CD14-positive monocyte (primary cell): ENCODE results near the gene MBD2. TPM values are rescaled to one million over a fixed set of nuclear protein-coding genes. Genes with fewer than 3 reads are reported as not detected.

Experiments
- DNase-seq, 3 donors: peaks; one replicate each; pipeline ENCODE4 v3.0.0-alpha.2; 2011 to 2022
- H2AFZ ChIP-seq: 2 replicates; pipeline ENCODE4 v1.6.0; 2012; ENCODE audit warnings: mild to moderate bottlenecking, low read depth, low read length, inconsistent platforms; ENCODE audit not compliant: insufficient read depth, poor library complexity, severe bottlenecking
- H3K27ac ChIP-seq, 2 donors: 1 replicate in 1 of 2; 2 replicates in 1 of 2; pipeline ENCODE4 v1.5.1; 2012 to 2013; ENCODE audit warnings: low read length in 2 of 2, control low read depth in 1 of 2, inconsistent platforms in 1 of 2, low read depth in 1 of 2, mild to moderate bottlenecking in 1 of 2
- H3K27me3 ChIP-seq, 2 donors: one replicate each; pipeline versions ENCODE4 v1.6.0 to v1.6.1; 2011 to 2013; ENCODE audit warnings: low read length in 2 of 2; ENCODE audit not compliant: control insufficient read depth in 2 of 2, insufficient read depth in 2 of 2
- H3K36me3 ChIP-seq, 2 donors: replicated peaks in 1 of 2; 1 replicate in 1 of 2; 2 replicates in 1 of 2; pipeline versions ENCODE4 v1.5.1 to v1.6.1; 2012 to 2013; ENCODE audit warnings: low read length in 2 of 2, control low read depth in 1 of 2, inconsistent platforms in 1 of 2, mild to moderate bottlenecking in 1 of 2; ENCODE audit not compliant: insufficient read depth in 2 of 2, control insufficient read depth in 1 of 2
- H3K4me1 ChIP-seq, 2 donors: 1 replicate in 1 of 2; 2 replicates in 1 of 2; pipeline versions ENCODE4 v1.5.1 to v1.6.1; 2012 to 2013; ENCODE audit warnings: low read length in 2 of 2, control low read depth in 1 of 2, inconsistent platforms in 1 of 2, mild to moderate bottlenecking in 1 of 2, moderate library complexity in 1 of 2; ENCODE audit not compliant: insufficient read depth in 2 of 2, control insufficient read depth in 1 of 2
- H3K4me2 ChIP-seq: replicated peaks from 2 replicates; pipeline ENCODE3; 2012; ENCODE audit warnings: low read length, moderate library complexity, mild to moderate bottlenecking; ENCODE audit not compliant: poor library complexity, severe bottlenecking; ENCODE audit errors: extremely low read depth
- H3K4me3 ChIP-seq, 3 experiments: fragments of 200-600 bp in 1 of 3; sonication (generic) in 1 of 3; replicated peaks in 1 of 3; 1 replicate in 2 of 3; 2 replicates in 1 of 3; pipeline ENCODE4 v1.5.1; 2011 to 2013; ENCODE audit warnings: low read length in 3 of 3, mild to moderate bottlenecking in 3 of 3, control low read depth in 2 of 3, low read depth in 2 of 3, inconsistent platforms in 1 of 3, moderate library complexity in 1 of 3
- H3K79me2 ChIP-seq: 2 replicates; pipeline ENCODE4 v1.6.0; 2012; ENCODE audit warnings: mild to moderate bottlenecking, control low read depth, inconsistent platforms, low read length, moderate library complexity; ENCODE audit not compliant: insufficient read depth
- H3K9ac ChIP-seq: 2 replicates; pipeline ENCODE4 v1.6.0; 2017; ENCODE audit warnings: low read length, mild to moderate bottlenecking; ENCODE audit not compliant: insufficient read depth, poor library complexity, severe bottlenecking
- H3K9me3 ChIP-seq, 2 donors: replicated peaks in 1 of 2; 1 replicate in 1 of 2; 2 replicates in 1 of 2; pipeline versions ENCODE4 v1.5.1 to v1.6.1; 2012 to 2013; ENCODE audit warnings: low read length in 2 of 2, control low read depth in 1 of 2; ENCODE audit not compliant: control insufficient read depth in 1 of 2, insufficient read depth in 1 of 2
- H4K20me1 ChIP-seq: 2 replicates; pipeline ENCODE4 v1.6.0; 2012; ENCODE audit warnings: mild to moderate bottlenecking, low read length, control low read depth, moderate library complexity; ENCODE audit not compliant: insufficient read depth
- H3K27ac Mint-ChIP-seq, 7 donors: one replicate each; pipeline ENCODE4 v1.8.0; 2020; ENCODE audit warnings: mild to moderate bottlenecking in 7 of 7, mixed read lengths in 7 of 7, moderate library complexity in 6 of 7, inconsistent platforms in 2 of 7
- H3K27me3 Mint-ChIP-seq, 3 donors: one replicate each; pipeline ENCODE4 v1.8.0; 2021 to 2022; ENCODE audit warnings: low read depth in 3 of 3, mild to moderate bottlenecking in 3 of 3, mixed read lengths in 3 of 3, moderate library complexity in 3 of 3, inconsistent platforms in 1 of 3
- H3K36me3 Mint-ChIP-seq, 2 donors: one replicate each; pipeline ENCODE4 v1.8.0; 2020; ENCODE audit warnings: mixed read lengths in 2 of 2, inconsistent platforms in 1 of 2, mild to moderate bottlenecking in 1 of 2
- H3K4me1 Mint-ChIP-seq: one replicate; pipeline ENCODE4 v1.8.0; 2020; ENCODE audit warnings: mild to moderate bottlenecking, mixed read lengths
- H3K4me3 Mint-ChIP-seq, 2 donors: one replicate each; pipeline ENCODE4 v1.8.0; 2020; ENCODE audit warnings: mild to moderate bottlenecking in 2 of 2, mixed read lengths in 2 of 2, moderate library complexity in 1 of 2
- H3K9me3 Mint-ChIP-seq, 7 donors: one replicate each; pipeline ENCODE4 v1.8.0; 2020 to 2022; ENCODE audit warnings: mixed read lengths in 7 of 7, mild to moderate bottlenecking in 6 of 7, moderate library complexity in 6 of 7, inconsistent platforms in 2 of 7
- CTCF ChIP-seq: fragments of 200-600 bp; IDR thresholded peaks from one replicate; pipeline ENCODE4 v1.8.0; 2022; ENCODE audit warnings: antibody characterized with exemption, mild to moderate bottlenecking
- WGBS: methylation state at CpG from one replicate; pipeline ENCODE4 v1.1.5; 2013; ENCODE audit warnings: missing lambda C conversion rate; ENCODE audit not compliant: insufficient coverage; 5-methylcytosine and 5-hydroxymethylcytosine counted together
- intact Hi-C, 2 donors: fragments of 100-400 bp; cut with micrococcal nuclease; formaldehyde crosslinking; loops; one replicate each; pipeline versions ENCODE4 v1.15.0 to v1.15.1; 2023
- polyA plus RNA-seq, 3 donors: library from polyadenylated mRNA; depleted of rRNA in 1 of 3; unstranded in 2 of 3; stranded (reverse) in 1 of 3; fragments of 300-500 nt in 2 of 3; fragments of >200 nt in 1 of 3; fragmentation: Illumina TruSeq in 2 of 3; gene quantifications; 1 replicate in 2 of 3; 2 replicates in 1 of 3; pipeline ENCODE4 v1.2.3, GENCODE V29; 2012 to 2021

The MBD2 gene
- polyA plus RNA-seq, 3 donors, result 11.6 to 64.9 (median 25.2) TPM

- Mint-ChIP-seq H3K9me3 (peaks cover 0 to 3% (median 0%) of the 10 kb centered on the region in 7 donors), H3K27ac (no peak overlapping the region), H3K4me3 (no peak overlapping the region), H3K36me3 (no peaks in the 10 kb centered on the region), H3K4me1 (peaks cover 7% of the 10 kb centered on the region), H3K27me3 (peaks cover 3 to 14% (median 14%) of the 10 kb centered on the region in 3 donors)
- Histone ChIP-seq H3K27ac (no peak overlapping the region), H3K27me3 (peaks cover 7 to 20% of the 10 kb centered on the region in 2 donors), H3K9ac (no peak overlapping the region), H3K4me2 (no peak overlapping the region), H3K9me3 (no peaks in the 10 kb centered on the region), H3K4me1 (no peaks in the 10 kb centered on the region), H2AFZ (no peak overlapping the region), H3K4me3 (no peak overlapping the region), H4K20me1 (no peaks in the 10 kb centered on the region), H3K36me3 (no peaks in the 10 kb centered on the region), H3K79me2 (no peaks in the 10 kb centered on the region)
- WGBS, result no CpG with 5 or more reads among the region's 3 CpGs
- intact Hi-C loops, result no loop called here
- DNase-seq, result no peak
- no peak for TF ChIP-seq CTCF
These were observed 107.8 kb downstream of the MBD2 start for GRCh38 chr18:54116541-54117257.

- no peak overlapping the region for H3K27ac Mint-ChIP-seq
- H3K27me3 ChIP-seq, result peaks cover 7 to 18% of the 10 kb centered on the region in 2 donors
- no peaks in the 10 kb centered on the region for H3K9me3 ChIP-seq
- H3K4me2 ChIP-seq, result no peak overlapping the region
- H3K9me3 Mint-ChIP-seq, result peaks cover 0 to 3% (median 0%) of the 10 kb centered on the region in 7 donors
- H3K4me3 Mint-ChIP-seq, result no peak overlapping the region
- intact Hi-C loops, result no loop called here
- TF ChIP-seq CTCF, result no peak
- no peak for DNase-seq
- no peak overlapping the region for H2AFZ ChIP-seq
- H3K36me3 ChIP-seq, result no peaks in the 10 kb centered on the region
- H3K4me1 Mint-ChIP-seq, result no peaks in the 10 kb centered on the region
- WGBS, result no CpG with 5 or more reads among the region's 1 CpG
- no peak overlapping the region for H3K4me3 ChIP-seq
- no peak overlapping the region for H3K27ac ChIP-seq
- H4K20me1 ChIP-seq, result no peaks in the 10 kb centered on the region
- H3K27me3 Mint-ChIP-seq, result peaks cover 10 to 16% (median 14%) of the 10 kb centered on the region in 3 donors
- H3K36me3 Mint-ChIP-seq, result no peaks in the 10 kb centered on the region
- H3K9ac ChIP-seq, result no peak overlapping the region
- H3K4me1 ChIP-seq, result no peaks in the 10 kb centered on the region
- no peaks in the 10 kb centered on the region for H3K79me2 ChIP-seq
These were observed 112.1 kb downstream of the MBD2 start for GRCh38 chr18:54112356-54112755.
